HCT116 (cell line): ENCODE measurements around the gene ACR. TPM values are rescaled to one million over a fixed set of nuclear protein-coding genes. Genes with fewer than 3 reads are reported as not detected.

Source experiments
- ATAC-seq: fragments of 200-7000 bp; cut with Tn5 transposase; 2 replicates; pipeline ENCODE4 v1.9.1; 2020; ENCODE audit warnings: mild to moderate bottlenecking, moderate library complexity
- BruUV-seq: library from RNA; stranded (reverse); fragments of 400-500 nt; replicated peaks from 2 replicates; lab custom pipeline; 2021; lab: Mats Ljungman, UMichigan
- CTCF ChIA-PET: fragments of 300-600 bp; sonication (Branson Sonifier 250); formaldehyde crosslinking; loops from one replicate; lab custom pipeline; 2021; ENCODE audit warnings: antibody characterized with exemption; lab: Charles Lee
- POLR2A ChIA-PET: fragments of 300-600, 350-600 bp; sonication (Branson Sonifier 250); formaldehyde crosslinking; loops from one replicate; lab custom pipeline; 2021; ENCODE audit warnings: antibody characterized with exemption; lab: Charles Lee
- RAD21 ChIA-PET, 2 experiments: fragments of 300-600 bp; sonication (Branson Sonifier 250); formaldehyde crosslinking; loops; one replicate each; lab custom pipeline; 2023; ENCODE audit warnings: low total read pairs in 2 of 2; ENCODE audit not compliant: uncharacterized antibody in 2 of 2, unreplicated experiment in 2 of 2, low non-redundant PET in 1 of 2; lab: Charles Lee
- DNase-seq: peaks from one replicate; pipeline ENCODE4 v3.0.0-alpha.2; 2010; ENCODE audit warnings: low read depth, low spot score
- H2AFZ ChIP-seq: fragments of 200-600 bp; shearing (Covaris generic), sonication (generic); 2 replicates; pipeline ENCODE4 v1.6.1; 2017; ENCODE audit warnings: low read depth, mixed run types, mixed read lengths, antibody characterized with exemption, low read length; ENCODE audit not compliant: poor library complexity, severe bottlenecking
- H3K27ac ChIP-seq: 2 replicates; pipeline ENCODE4 v1.5.1; 2012; ENCODE audit warnings: low read depth, low read length
- H3K27me3 ChIP-seq: fragments of 200-600 bp; sonication (generic); 2 replicates; pipeline ENCODE4 v1.6.1; 2016; ENCODE audit warnings: mixed run types, low read length, mixed read lengths; ENCODE audit not compliant: insufficient read depth
- H3K36me3 ChIP-seq, 2 experiments: fragments of 200-500 bp in 1 of 2; fragments of 200-600 bp in 1 of 2; sonication (Bioruptor generic) in 1 of 2; sonication (generic) in 1 of 2; 2 replicates each; pipeline versions ENCODE4 v1.5.1 to v1.6.1; 2014 to 2016; ENCODE audit warnings: low read length in 2 of 2, inconsistent platforms in 1 of 2, mixed read lengths in 1 of 2, mixed run types in 1 of 2; ENCODE audit not compliant: insufficient read depth in 2 of 2, control insufficient read depth in 1 of 2
- H3K4me1 ChIP-seq, 2 experiments: fragments of 200-600 bp in 1 of 2; sonication (generic) in 1 of 2; 2 replicates each; pipeline versions ENCODE4 v1.5.1 to v1.6.1; 2012 to 2017; ENCODE audit warnings: low read length in 2 of 2, inconsistent platforms in 1 of 2, mild to moderate bottlenecking in 1 of 2, mixed read lengths in 1 of 2, mixed run types in 1 of 2, moderate library complexity in 1 of 2; ENCODE audit not compliant: insufficient read depth in 2 of 2, control insufficient read depth in 1 of 2
- H3K4me2 ChIP-seq: fragments of 200-600 bp; sonication (generic); 2 replicates; pipeline ENCODE4 v1.6.1; 2017; ENCODE audit warnings: mixed run types, low read length, mixed read lengths
- H3K4me3 ChIP-seq, 2 experiments: fragments of 200-600 bp in 1 of 2; sonication (generic) in 1 of 2; replicated peaks in 1 of 2; 2 replicates each; pipeline ENCODE4 v1.5.1; 2011 to 2016; ENCODE audit warnings: low read length in 2 of 2, control low read depth in 1 of 2, low read depth in 1 of 2, mild to moderate bottlenecking in 1 of 2, mixed read lengths in 1 of 2, mixed run types in 1 of 2
- H3K79me2 ChIP-seq: fragments of 200-600 bp; sonication (generic); 2 replicates; pipeline ENCODE4 v1.6.1; 2017; ENCODE audit warnings: mild to moderate bottlenecking, mixed run types, low read length, moderate library complexity, mixed read lengths; ENCODE audit not compliant: insufficient read depth
- H3K9ac ChIP-seq: fragments of 200-600 bp; sonication (generic); 2 replicates; pipeline ENCODE4 v1.6.1; 2016; ENCODE audit warnings: low read length, mixed read lengths
- H3K9me2 ChIP-seq: fragments of 200-600 bp; sonication (generic), shearing (Covaris generic); 2 replicates; pipeline ENCODE4 v1.6.1; 2017; ENCODE audit warnings: mixed run types, mild to moderate bottlenecking, moderate library complexity; ENCODE audit not compliant: insufficient read depth
- H3K9me3 ChIP-seq, 2 experiments: fragments of 200-500 bp in 1 of 2; fragments of 200-600 bp in 1 of 2; sonication (Bioruptor generic) in 1 of 2; sonication (generic) in 1 of 2; 2 replicates each; pipeline ENCODE4 v1.6.1; 2014 to 2017; ENCODE audit warnings: low read length in 2 of 2, mixed read lengths in 2 of 2, inconsistent platforms in 1 of 2, low read depth in 1 of 2, mild to moderate bottlenecking in 1 of 2, mixed run types in 1 of 2, moderate library complexity in 1 of 2; ENCODE audit not compliant: control insufficient read depth in 1 of 2, insufficient read depth in 1 of 2
- H4K20me1 ChIP-seq: fragments of 200-600 bp; sonication (generic), shearing (Covaris generic); 2 replicates; pipeline ENCODE4 v1.6.1; 2017; ENCODE audit warnings: mixed run types, mild to moderate bottlenecking, moderate library complexity; ENCODE audit not compliant: insufficient read depth
- CEBPB ChIP-seq: IDR thresholded peaks from 2 replicates; pipeline ENCODE4 v1.6.1; 2012; ENCODE audit warnings: low read depth
- ELF1 ChIP-seq: IDR thresholded peaks from 2 replicates; pipeline ENCODE4 v1.6.1; 2012; ENCODE audit warnings: low read depth, borderline replicate concordance
- EZH2 ChIP-seq: fragments of 200-600 bp; sonication (generic); IDR thresholded peaks from 2 replicates; pipeline ENCODE4 v1.6.1; 2017; ENCODE audit warnings: antibody characterized with exemption, mixed run types
- EZH2phosphoT487 ChIP-seq: fragments of 200-600 bp; IDR thresholded peaks from 2 replicates; pipeline ENCODE4 v1.6.1; 2018; ENCODE audit warnings: antibody characterized with exemption, borderline replicate concordance
- JUND ChIP-seq: IDR thresholded peaks from 2 replicates; pipeline ENCODE4 v1.6.1; 2012
- MAX ChIP-seq: IDR thresholded peaks from 2 replicates; pipeline ENCODE4 v1.6.1; 2012
- POLR2A ChIP-seq: IDR thresholded peaks from 2 replicates; pipeline ENCODE4 v1.7.0; 2011; ENCODE audit warnings: borderline replicate concordance; ENCODE audit not compliant: insufficient read depth, insufficient read length; ENCODE audit errors: extremely low read depth
- POLR2AphosphoS5 ChIP-seq: IDR thresholded peaks from 2 replicates; pipeline ENCODE4 v1.6.1; 2011; ENCODE audit warnings: mild to moderate bottlenecking, low read depth, low read length, moderate library complexity
- SIN3A ChIP-seq: IDR thresholded peaks from 2 replicates; pipeline ENCODE4 v1.6.1; 2012; ENCODE audit warnings: low read depth
- SP1 ChIP-seq: IDR thresholded peaks from 2 replicates; pipeline ENCODE4 v1.6.1; 2012; ENCODE audit warnings: low read depth
- SRF ChIP-seq: IDR thresholded peaks from 2 replicates; pipeline ENCODE4 v1.6.1; 2012; ENCODE audit warnings: low read depth
- TCF7L2 ChIP-seq: IDR thresholded peaks from 2 replicates; pipeline ENCODE4 v1.7.0; 2011; ENCODE audit warnings: borderline replicate concordance, inconsistent platforms; ENCODE audit not compliant: insufficient read depth, insufficient read length; ENCODE audit errors: extremely low read depth
- YY1 ChIP-seq: IDR thresholded peaks from 2 replicates; pipeline ENCODE4 v1.6.1; 2011; ENCODE audit warnings: low read length, low read depth, moderate library complexity, mild to moderate bottlenecking; ENCODE audit not compliant: insufficient replicate concordance; ENCODE audit errors: extremely low read depth
- ZFX ChIP-seq: fragments of 450-650 bp; IDR thresholded peaks from 2 replicates; pipeline ENCODE4 v1.6.1; 2017
- intact Hi-C: fragments of 100-400 bp; cut with micrococcal nuclease; formaldehyde crosslinking; loops from 2 replicates; pipeline ENCODE4 v1.10.0; 2022
- total RNA-seq: library from RNA; stranded (reverse); gene quantifications from one replicate; pipeline ENCODE4 v1.2.1, GENCODE V29; 2021; ENCODE audit not compliant: unreplicated experiment
- TF ChIP-seq, protein P1 (sequence below), 3 experiments: fragments of 200-600 bp in 1 of 3; sonication (generic) in 1 of 3; IDR thresholded peaks in 2 of 3; conservative IDR thresholded peaks in 1 of 3; 2 replicates each; pipeline ENCODE4 v1.5.1; 2012 to 2017; ENCODE audit warnings: low read depth in 2 of 3, low read length in 2 of 3, antibody characterized with exemption in 1 of 3, borderline replicate concordance in 1 of 3, control low read depth in 1 of 3, mild to moderate bottlenecking in 1 of 3, mixed read lengths in 1 of 3, mixed run types in 1 of 3, moderate library complexity in 1 of 3; ENCODE audit not compliant: insufficient read depth in 1 of 3
- TF ChIP-seq, protein P2 (sequence below): IDR thresholded peaks from 2 replicates; pipeline ENCODE4 v1.6.1; 2012
- TF ChIP-seq, protein P3 (sequence below): IDR thresholded peaks from 2 replicates; pipeline ENCODE4 v1.6.1; 2011; ENCODE audit warnings: mild to moderate bottlenecking, low read length, moderate library complexity; ENCODE audit not compliant: insufficient replicate concordance; ENCODE audit errors: extremely low read depth

ACR gene
- total RNA-seq, 1 experiment from 2014 or later: 1.5 TPM

- Histone ChIP-seq H3K4me2 (no peak overlapping the region), H4K20me1 (no peaks in the 10 kb centered on the region), H3K9me2 (no peaks in the 10 kb centered on the region), H3K4me1 (peaks cover 0 to 12% of the 10 kb centered on the region in 2 experiments; a peak in 2 of 4 replicates), H3K9me3 (no peaks in the 10 kb centered on the region), H3K9ac (no peak overlapping the region), H3K4me3 (no peak overlapping the region), H3K36me3 (no peaks in the 10 kb centered on the region; a peak in 1 of 4 replicates), H3K79me2 (no peaks in the 10 kb centered on the region), H2AFZ (no peak overlapping the region), H3K27me3 (no peaks in the 10 kb centered on the region), H3K27ac (no peak overlapping the region)
- BruUV-seq: no TSS peak
- DNase-seq (no peak), ATAC-seq (no peak)
- intact Hi-C loops: no loop called here
- CTCF ChIA-PET: no interaction called here
- RAD21 ChIA-PET: no interaction called here
- POLR2A ChIA-PET: no interaction called here
- TF ChIP-seq, protein P1, sequence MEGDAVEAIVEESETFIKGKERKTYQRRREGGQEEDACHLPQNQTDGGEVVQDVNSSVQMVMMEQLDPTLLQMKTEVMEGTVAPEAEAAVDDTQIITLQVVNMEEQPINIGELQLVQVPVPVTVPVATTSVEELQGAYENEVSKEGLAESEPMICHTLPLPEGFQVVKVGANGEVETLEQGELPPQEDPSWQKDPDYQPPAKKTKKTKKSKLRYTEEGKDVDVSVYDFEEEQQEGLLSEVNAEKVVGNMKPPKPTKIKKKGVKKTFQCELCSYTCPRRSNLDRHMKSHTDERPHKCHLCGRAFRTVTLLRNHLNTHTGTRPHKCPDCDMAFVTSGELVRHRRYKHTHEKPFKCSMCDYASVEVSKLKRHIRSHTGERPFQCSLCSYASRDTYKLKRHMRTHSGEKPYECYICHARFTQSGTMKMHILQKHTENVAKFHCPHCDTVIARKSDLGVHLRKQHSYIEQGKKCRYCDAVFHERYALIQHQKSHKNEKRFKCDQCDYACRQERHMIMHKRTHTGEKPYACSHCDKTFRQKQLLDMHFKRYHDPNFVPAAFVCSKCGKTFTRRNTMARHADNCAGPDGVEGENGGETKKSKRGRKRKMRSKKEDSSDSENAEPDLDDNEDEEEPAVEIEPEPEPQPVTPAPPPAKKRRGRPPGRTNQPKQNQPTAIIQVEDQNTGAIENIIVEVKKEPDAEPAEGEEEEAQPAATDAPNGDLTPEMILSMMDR (IDR thresholded peaks at IDR 0.05 in 2 of 3, conservative IDR thresholded peaks at IDR 0.05 in 1 of 3; ENCODE audit: borderline replicate concordance in 1 of 3, insufficient read depth in 1 of 3, low read depth in 2 of 3, low read length in 2 of 3): no peak
- TF ChIP-seq JUND: no peak
- TF ChIP-seq, protein P2, sequence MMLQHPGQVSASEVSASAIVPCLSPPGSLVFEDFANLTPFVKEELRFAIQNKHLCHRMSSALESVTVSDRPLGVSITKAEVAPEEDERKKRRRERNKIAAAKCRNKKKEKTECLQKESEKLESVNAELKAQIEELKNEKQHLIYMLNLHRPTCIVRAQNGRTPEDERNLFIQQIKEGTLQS: no peak
- TF ChIP-seq YY1: no peak
- no peak for TF ChIP-seq SRF
- TF ChIP-seq TCF7L2: no peak
- TF ChIP-seq EZH2: no peak
- no peak for TF ChIP-seq POLR2AphosphoS5
- TF ChIP-seq ELF1: no peak
- TF ChIP-seq, protein P3, sequence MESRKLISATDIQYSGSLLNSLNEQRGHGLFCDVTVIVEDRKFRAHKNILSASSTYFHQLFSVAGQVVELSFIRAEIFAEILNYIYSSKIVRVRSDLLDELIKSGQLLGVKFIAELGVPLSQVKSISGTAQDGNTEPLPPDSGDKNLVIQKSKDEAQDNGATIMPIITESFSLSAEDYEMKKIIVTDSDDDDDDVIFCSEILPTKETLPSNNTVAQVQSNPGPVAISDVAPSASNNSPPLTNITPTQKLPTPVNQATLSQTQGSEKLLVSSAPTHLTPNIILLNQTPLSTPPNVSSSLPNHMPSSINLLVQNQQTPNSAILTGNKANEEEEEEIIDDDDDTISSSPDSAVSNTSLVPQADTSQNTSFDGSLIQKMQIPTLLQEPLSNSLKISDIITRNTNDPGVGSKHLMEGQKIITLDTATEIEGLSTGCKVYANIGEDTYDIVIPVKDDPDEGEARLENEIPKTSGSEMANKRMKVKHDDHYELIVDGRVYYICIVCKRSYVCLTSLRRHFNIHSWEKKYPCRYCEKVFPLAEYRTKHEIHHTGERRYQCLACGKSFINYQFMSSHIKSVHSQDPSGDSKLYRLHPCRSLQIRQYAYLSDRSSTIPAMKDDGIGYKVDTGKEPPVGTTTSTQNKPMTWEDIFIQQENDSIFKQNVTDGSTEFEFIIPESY: no peak
- TF ChIP-seq SP1: no peak
- TF ChIP-seq SIN3A: no peak
- no peak for TF ChIP-seq EZH2phosphoT487
- TF ChIP-seq POLR2A: no peak
- TF ChIP-seq MAX: no peak
- TF ChIP-seq CEBPB: no peak
- TF ChIP-seq ZFX: no peak
Observed at GRCh38 chr22:50734986-50735738, 2.8 kb upstream of the ACR start.
